ENCODE results near the gene SRRM5. TPM values are rescaled to one million over a fixed set of nuclear protein-coding genes. Genes with fewer than 3 reads are reported as not detected.

Gene SRRM5
- total and polyA plus RNA-seq, 2 of the 4 experiments (the other 2 are of a cell fraction), result 0.10 TPM; not detected in 1

GRCh38 chr19:43642531-43642930 lies 30.6 kb downstream of the SRRM5 start:
- H3K36me3 ChIP-seq (ENCODE audit: control insufficient read depth, insufficient read depth, low read length), result peaks cover 5% of the 10 kb centered on the region

More at GRCh38 chr19:43642531-43642930, 30.6 kb downstream of the SRRM5 start:
- H4K20me1 ChIP-seq (ENCODE audit: insufficient read depth, low read length), result no peaks in the 10 kb centered on the region
- peaks cover 5% of the 10 kb centered on the region for H3K4me1 ChIP-seq (ENCODE audit: control insufficient read depth, insufficient read depth, low read length)
- no peaks in the 10 kb centered on the region for H3K9me3 ChIP-seq (ENCODE audit: control insufficient read depth, insufficient read depth, low read length)
- no peak overlapping the region for H2BK5ac ChIP-seq (ENCODE audit: low read depth, low read length, poor library complexity, severe bottlenecking)
- DNase-seq, result no peak
- no peak overlapping the region for H3K9ac ChIP-seq (ENCODE audit: low read depth, low read length)
- no peak for ATAC-seq (ENCODE audit: low read depth)
- no peak overlapping the region for H2AK5ac ChIP-seq (ENCODE audit: low read depth, low read length)
- H3K27me3 ChIP-seq (ENCODE audit: control insufficient read depth, insufficient read depth, low read length), result peaks cover 27% of the 10 kb centered on the region
- no peak overlapping the region for H2BK15ac ChIP-seq (ENCODE audit: low read depth, low read length)
- no peak overlapping the region for H3K18ac ChIP-seq (ENCODE audit: low read depth, low read length)
- in situ Hi-C loops (cut with MboI; ENCODE audit: low sequenced_read_pairs), result no loop called here
- POLR2A ChIA-PET (ENCODE audit: unreplicated experiment), result no interaction called here
- H3K23ac ChIP-seq (ENCODE audit: low read depth, low read length), result no peak overlapping the region
- H2AK9ac ChIP-seq (replicated peaks; ENCODE audit: low read depth, low read length, poor library complexity), result no peak overlapping the region
- dilution Hi-C loops (cut with HindIII; ENCODE audit: low sequenced_read_pairs, unreplicated experiment), result no loop called here
- no peak overlapping the region for H4K91ac ChIP-seq (ENCODE audit: insufficient read depth, low read depth, low read length)
- H3K14ac ChIP-seq (replicated peaks; ENCODE audit: low read depth, low read length), result no peak overlapping the region
- H4K8ac ChIP-seq (ENCODE audit: low read depth in 2 of 2, low read length in 2 of 2), result no peak overlapping the region
- H3K27ac ChIP-seq (ENCODE audit: insufficient read depth, low read length), result no peak overlapping the region
- no peak overlapping the region for H3K56ac ChIP-seq (ENCODE audit: extremely low read depth, insufficient read depth, low read length)
- no peak overlapping the region for H3K4ac ChIP-seq (ENCODE audit: low read depth, low read length)
- whole genome bisulfite sequencing, 2 experiments (ENCODE audit: extremely low coverage in 2 of 2, insufficient read length in 1 of 2), result 79% methylated on average over 2 of the region's 4 CpGs; no CpG with 5 or more reads in 1 of the 2 experiments
- BruUV-seq (replicated peaks), result no TSS peak
- no peak overlapping the region for H2BK120ac ChIP-seq (ENCODE audit: low read depth, low read length)
- no peaks in the 10 kb centered on the region; a peak in 1 of 4 replicates for H3K79me1 ChIP-seq (ENCODE audit: low read depth in 1 of 2, low read length in 2 of 2)
- H3K4me3 ChIP-seq (ENCODE audit: insufficient read depth, low read depth, low read length), result no peak overlapping the region
- intact Hi-C loops (cut with micrococcal nuclease), result no loop called here
- H3K9me1 ChIP-seq (ENCODE audit: insufficient read depth, low read length), result no peaks in the 10 kb centered on the region
- no peak overlapping the region for H4K5ac ChIP-seq (ENCODE audit: low read depth, low read length)
- TF ChIP-seq MAFK (IDR thresholded peaks at IDR 0.05; ENCODE audit: low read depth, low read length) (peak; percentile 98), CEBPB (IDR thresholded peaks at IDR 0.05; ENCODE audit: low read depth, low read length) (no peak)
- no peak overlapping the region for H3K4me2 ChIP-seq (ENCODE audit: low read depth, low read length)
- no peak overlapping the region for H2AFZ ChIP-seq (replicated peaks; ENCODE audit: low read length, poor library complexity)
- CTCF ChIA-PET, result no interaction called here
- H2BK20ac ChIP-seq (ENCODE audit: low read depth, low read length), result no peak overlapping the region
